ENCODE measurements around the gene SLC7A1.

Gene SLC7A1

DNA sequence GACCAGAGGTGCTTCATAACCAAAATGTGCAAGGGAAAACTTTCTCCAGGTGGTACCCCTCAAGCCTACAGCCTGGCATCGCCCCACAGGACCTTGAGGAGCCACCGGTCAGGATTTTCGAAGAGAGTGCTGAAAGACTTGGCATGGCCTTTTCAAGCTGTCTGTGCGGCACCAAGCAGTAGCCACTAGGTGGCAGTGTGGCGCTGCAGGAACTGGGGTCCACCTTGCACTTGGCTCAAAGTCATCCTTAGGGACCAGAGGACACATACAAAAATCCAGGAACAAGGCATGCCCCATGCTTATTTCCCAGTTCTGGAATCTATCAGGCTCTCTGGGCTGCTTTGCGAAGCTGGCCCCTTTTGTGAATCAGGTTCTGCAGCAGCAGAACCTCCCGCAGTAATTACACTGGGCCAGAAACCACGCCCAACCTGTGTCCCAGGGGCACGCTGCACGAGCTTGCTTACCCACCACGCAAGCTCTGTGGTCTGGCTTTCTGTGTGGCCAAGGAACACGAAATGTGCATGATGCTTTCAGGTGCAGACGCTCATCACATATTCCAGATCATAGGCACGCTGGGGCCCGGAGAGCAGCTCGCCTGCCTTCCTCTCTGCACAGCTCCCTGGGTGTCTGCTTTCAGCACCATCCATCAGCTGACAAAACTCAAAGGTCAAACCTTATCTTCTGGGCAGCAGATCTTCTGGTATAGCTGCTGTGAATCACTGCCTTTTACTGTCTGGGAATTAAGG lies 87.2 kb downstream of the SLC7A1 start:
- DNase-seq, result peak; percentile 49 to 83 (median 81)

DNA sequence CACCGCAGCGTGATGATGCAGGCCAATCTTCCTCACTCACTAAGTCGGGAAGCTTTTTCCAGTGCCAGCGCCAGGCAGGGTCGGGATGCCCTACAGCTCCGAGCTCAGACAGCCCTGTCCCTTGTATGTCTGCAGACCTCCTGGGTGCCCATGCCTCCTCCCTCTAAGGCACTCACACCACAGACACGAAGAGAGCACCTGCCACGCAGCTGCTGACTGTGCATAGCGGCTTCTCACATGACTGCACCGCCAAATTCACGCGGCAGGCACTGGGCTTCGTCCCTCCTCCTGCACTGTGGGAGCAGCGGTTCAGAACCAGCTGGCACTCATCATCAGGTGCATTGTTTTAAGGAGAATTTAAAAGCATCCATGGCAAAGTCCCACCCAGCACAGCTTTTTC lies 88.1 kb downstream of the SLC7A1 start:
- DNase-seq, result peak; percentile 54 to 85 (median 74)

DNA sequence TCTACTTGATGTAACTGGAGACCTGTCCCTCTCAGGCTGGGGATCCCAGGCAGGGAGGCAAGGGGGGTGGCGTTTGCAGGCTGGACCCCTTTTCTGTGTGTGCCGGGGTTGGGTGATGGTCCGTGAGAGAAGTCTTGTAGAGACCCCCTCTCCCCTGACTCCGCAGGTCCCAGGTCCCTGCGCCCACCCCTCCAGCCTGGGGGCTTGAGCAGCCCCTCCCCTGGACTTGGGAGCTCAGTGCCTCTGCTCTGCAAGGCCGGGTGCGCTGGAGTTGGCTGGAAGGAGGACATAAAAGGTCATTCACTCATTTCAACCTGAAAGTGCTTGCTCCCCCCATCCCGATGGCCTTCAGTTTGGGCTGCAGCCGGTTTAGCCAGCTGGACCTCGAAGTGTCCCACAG lies 89.5 kb downstream of the SLC7A1 start:
- no peak for DNase-seq

DNA sequence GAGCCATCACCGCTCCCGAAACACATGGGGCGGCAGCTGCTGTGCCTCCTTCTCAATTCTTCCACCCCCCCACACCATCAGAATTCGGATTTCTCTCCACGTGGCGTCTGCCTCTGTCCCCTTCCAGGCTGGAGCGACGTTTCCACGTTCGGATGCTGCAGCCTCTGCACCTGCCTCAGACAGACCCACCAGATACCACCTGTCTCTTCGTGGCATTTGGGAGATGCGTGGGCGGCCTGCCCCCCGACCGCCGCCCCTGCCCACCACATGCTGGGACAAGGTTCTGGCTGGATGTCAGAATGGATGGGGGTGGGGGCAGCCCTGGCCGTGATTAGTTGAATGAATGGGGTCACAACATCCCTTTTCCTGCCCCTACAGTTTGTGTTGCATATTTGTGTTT lies 90.0 kb downstream of the SLC7A1 start:
- DNase-seq, result no peak

DNA sequence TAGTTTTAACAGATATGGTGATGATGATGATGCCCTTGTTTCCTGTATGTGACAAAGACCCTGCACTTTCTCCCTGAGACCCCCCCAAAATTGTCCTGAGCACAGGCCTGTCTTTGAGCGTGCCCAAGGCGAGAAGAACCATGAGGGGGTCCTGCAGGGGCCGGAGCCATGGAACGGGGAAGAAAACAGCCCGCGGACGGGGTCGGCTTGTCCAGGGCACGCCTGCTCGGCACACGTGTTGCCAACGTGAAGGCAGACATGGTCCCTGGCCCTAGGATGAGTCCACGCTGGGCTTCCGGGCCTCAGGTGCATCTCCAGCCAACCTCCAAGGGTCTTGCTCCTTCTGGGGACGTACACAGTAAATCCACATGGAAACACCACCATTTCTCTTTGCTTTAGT lies 90.8 kb downstream of the SLC7A1 start:
- no peak for DNase-seq

DNA sequence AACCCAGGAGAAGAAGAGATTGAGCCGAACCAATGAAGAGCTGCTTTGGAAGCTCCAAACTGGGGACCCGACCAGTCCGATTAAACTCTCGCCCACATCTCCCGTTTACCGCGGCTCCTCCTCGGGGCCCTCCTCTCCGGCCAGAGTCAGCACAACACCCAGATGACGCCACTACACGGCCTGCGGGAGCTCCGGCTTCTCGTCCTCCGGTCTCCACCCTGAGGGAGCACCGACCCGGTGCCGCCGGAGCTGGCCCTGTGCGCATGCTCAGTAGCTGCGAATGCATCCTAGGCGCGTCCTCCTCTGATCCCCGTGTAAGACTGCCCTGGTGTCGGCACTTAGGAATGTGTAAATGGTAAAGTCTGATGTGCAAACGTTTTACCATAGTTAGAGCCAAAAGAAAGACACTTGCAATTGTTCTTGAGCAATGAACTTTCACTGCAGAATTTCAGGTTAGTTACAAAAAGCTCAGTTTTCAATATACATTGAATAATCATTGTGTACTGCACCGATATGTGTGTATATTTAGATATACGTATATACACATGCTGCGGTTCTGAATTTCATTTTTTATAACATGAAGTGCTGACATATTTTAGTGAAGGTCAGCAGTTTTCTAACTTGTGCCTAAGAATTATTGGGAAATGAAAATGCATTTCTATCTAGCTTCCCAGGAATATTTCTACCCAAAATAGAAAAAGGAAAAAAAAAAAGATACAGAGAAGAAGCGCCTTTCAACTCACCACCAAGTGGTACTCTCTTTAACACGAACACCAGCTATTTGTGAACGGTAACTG lies 92.2 kb downstream of the SLC7A1 start:
- peak in 2 of 3 experiments; percentile 27 to 55 for DNase-seq

DNA sequence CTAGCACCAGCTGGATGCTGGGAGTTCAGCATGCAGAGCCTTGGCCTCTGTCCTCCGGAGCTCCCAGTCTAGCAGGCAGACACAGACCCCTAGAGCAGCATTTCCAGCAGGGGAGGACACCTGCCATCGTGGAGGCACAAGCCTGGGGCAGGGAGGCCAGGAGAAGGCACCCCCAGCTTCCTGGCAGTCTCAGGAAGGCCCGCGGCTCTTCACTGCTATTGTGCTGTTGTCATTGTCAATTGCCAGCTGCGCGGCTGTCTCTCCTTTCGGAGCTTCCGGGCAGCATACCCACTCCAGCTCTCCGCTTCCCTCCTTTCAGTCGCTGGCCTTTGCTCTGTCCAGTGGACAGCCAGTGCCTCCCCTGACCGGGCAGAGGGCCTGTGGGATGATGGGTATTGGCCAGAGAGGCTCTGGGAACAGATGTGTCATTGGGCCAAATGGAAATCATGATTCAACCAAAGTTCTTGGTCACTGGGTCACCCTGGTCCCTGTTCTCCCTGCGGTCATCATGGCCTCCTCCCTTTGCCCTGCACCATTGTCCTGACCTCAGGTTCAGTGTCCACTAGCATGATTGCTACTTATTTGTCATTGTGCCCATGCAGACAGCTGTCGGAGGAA lies 93.0 kb downstream of the SLC7A1 start:
- no peak for DNase-seq

DNA sequence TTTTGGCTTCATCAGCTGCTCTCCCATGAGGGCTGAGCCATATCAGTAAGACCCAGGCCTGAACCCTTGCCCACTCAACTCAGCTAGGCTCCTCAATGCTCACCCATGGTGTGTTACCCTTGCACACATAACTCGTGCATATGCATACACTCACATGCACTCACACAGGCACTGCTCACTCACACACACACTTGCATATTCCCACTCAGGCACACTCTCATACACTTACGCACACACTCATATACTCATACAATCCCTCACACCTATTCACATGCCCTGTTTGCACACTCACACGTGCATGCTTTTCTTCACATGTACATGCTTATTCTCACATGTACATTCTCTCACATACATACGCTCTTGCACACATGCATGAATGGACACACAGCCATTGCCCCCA lies 93.8 kb downstream of the SLC7A1 start:
- DNase-seq, result no peak

DNA sequence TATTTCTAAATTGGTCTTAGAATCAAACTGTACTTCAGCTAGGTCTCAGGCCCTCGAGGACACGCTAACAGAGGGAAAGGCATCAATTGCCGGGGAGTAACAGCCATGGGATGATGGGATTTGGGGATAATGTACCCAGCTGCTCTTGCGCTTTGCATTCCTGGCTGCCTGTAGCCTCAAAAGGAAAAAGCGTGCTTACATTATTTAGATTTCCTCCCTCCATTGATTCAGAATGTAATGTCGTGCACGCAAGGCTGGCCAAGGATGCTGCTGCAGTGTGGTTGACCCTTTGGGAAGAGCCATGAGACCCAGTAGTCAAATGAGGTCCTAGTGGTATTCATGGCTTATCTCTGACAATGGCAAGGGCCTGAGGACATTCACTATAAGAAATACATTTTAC lies 95.1 kb downstream of the SLC7A1 start:
- DNase-seq, result no peak

DNA sequence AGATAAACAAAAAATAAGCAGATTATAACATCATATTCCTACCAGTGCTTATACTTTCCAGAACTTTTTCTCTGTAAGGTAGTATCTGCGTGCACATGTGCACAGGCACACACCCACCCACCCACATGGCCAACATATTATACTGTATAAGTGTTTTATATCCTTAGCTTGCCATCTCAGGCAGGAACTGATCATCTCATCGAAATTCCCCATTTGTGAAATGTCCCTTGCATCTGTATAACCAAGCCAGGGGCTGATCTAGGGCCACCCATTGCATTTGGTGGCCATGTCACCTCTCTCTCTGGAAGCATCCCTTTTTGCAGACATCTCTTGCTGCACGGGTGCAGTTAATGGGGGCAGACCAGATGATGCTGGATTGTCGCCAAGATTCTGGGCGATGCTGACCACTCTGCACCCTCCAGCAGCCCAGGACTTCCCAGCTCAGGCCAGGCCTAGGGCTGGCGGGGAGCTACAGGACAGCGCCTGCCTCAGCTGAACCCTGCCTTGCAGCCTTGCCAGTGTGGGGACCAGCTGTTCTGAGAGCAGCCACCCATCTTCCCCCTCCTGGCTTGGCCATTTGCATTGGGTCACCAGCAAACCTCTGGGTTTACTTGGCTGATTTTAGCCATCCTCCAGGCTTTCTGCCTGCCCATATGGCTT lies 95.9 kb downstream of the SLC7A1 start:
- no peak for DNase-seq

DNA sequence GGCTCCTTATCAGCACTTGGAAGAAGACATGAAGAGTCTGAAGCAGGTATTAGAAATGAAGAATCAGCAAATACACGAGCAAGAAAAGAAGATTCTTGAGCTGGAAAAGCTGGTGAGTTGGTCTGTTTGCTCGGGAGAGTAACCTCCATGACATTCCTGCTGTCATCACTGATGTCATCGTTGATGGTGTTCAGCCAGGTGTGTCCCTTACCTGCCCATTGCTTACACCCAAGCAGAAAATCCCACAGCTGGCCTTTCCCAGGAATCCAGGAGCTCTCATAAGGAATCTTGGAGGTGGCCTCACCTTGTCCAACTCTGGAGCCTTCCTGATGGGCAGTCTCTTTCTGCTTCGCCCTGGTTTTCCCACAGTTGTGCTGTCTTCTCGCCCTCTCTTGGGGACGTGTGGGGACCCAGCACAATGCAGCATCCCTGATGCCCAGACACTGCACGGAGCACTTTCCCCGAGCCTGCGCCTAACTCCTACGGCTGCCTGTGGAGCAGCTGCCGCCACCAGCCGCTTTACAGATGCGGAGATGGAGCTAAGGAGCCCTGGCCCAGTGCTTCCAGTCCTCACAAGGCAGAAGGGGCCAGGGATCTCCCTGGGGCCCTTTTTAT lies 97.0 kb downstream of the SLC7A1 start:
- DNase-seq, result no peak

DNA sequence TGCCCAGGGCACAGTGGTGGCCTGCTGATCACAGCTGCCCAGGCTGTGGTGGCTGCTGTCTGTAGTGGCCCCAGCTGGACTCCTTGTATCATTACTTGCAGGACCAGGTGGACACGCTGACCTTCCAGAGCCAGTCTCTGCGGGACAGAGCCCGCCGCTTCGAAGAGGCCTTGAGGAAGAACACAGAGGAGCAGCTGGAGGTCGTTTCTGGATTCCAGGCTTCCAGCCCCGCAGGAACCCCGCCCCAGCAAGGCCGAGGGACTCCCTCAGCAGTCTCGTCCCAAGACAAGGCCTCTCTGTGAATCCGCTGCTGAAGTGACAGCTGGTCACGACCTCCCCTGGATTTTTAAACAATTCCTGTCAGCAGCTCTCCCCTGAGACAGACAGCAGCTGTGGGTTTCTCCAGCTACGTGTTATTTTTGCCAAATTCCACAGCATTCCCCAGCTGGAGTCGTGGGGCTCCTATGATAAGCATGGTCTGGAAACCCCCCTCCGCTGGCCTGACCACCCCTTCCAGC lies 98.3 kb downstream of the SLC7A1 start:
- DNase-seq, result no peak

DNA sequence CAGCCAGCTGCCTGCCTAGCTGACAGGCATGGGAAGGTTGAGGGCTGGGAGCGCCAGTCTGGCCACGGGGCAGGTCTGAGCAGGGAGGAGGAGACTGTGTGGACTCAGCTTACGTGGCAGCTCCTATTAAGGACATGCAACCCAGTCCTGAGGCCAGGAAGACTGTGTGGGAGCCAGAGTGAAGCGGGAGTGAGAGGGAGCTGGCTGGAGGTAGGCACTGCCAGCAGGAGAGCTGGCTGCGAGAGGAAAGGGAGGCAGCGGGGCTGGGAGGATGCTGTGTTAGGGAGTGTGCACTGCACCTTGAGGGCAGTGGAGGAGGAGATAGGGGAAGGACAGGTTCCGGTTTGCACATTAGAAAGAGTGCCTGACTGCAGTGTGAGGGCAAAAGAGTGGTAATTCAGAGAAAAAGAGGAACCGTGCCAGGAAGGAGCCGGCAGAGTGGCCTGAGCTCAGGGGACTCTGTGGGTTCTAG lies 99.2 kb downstream of the SLC7A1 start:
- no peak for DNase-seq

DNA sequence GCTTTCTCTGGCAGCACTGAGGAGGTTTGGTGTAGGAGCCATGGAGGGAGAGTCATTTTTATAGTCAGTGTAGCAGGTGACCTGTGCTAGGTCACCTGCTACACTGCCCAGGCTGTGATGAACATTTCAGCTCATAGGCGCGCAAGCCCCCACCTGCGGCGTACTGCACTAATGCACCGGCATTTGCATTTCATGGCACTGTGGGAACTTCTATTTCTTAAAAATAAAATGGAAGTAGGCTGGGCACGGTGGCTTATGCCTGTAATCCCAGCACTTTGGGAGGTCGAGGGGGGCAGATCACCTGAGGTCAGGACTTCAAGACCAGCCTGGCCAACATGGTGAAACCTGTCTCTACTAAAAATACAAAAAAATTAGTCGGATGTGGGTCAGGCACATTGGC lies 101.0 kb downstream of the SLC7A1 start:
- DNase-seq, result no peak

DNA sequence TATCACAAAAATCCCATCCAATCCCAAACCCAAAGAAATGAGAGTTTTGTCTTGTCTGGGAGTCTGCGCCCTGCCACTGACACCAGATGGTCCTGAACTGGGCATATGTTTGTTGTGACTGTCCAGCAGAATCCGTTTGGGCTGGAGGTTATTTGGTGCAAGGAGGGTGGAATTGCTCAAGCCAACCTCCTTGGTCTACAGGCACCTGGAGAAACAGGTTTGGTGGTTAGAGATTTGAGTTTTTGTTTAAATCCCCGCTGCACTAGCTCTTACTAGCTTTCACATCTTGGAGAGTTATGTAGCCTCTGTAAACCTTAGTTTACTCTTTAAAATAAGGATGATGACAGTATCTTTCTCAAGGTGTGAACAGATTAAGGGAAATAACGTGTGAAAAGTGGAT lies 101.7 kb downstream of the SLC7A1 start:
- no peak for DNase-seq

DNA sequence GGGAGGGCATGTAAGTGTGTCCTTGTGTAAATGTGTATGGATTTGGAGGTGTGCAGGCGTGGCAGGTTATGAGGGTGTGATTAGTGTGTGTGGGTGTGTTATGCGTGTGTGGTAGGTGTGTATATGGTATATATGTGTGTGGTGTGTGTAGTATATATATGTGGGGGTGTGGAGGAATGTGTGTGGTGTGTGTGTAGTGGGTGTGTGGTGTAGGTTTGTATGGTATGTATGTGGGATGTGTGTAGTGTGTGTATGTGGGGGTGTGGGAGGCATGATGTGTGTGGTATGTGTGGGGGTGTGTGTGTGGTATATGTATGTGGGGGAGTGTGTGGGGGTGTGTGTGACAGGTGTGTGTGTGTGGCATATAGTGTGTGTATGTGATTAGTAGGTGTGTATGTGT lies 104.2 kb downstream of the SLC7A1 start:
- no peak for DNase-seq

DNA sequence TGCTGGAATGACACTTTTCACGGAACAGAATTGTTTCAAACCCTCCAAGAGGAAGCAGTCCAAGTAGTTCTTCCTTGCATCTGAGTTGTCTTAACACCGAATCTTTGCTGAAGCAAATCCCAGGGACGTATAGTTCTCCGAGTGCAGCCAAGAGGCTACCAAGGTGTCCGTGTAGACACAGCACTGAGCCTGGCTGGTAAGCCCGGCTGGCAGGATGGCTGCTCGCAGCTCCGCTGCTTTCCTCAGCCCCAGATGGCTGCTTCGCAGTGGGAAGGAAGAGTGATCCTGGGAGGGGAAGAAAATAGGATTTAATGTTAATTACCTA lies 105.0 kb downstream of the SLC7A1 start:
- DNase-seq, result no peak

DNA sequence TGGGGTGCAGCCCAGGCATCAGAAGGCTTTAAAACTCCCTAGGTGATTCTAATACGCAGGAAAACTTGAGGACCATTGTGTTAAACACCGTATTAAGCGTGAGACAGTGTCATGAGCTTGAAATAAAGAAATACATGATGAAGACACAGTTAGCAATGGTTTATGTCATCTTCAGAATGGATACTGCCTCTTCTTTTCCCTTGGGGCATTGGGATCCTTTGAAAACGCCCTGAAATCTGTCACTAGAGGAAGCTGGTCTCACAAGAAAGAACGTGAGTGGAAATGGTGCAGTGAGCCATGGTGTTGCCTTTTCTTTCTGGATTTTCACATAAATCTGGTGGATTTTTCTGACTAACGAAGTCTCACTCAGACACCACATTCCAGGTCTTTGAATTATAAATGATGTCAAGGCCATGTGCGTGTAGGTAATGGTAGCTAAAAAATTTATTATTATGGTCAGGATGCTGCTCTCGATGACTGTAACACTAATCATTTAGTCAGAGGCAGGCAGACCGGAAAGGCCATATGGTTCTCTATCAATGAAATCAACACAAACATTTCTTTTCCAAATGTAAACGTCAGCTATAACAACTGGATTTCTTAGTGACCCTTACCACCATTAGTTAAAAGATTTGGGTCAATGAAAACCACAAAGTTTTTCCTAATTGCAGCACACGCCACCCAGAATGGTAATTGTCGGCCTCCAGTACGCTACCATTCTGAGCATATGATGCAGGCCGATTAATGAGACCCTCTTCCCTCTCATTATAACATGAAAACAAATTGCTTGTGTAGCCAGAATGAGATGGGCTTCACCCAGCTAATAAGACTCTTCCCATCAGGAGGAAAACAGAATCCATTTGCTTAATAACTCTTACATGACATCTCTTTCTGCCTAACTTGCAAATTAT lies 105.6 kb downstream of the SLC7A1 start:
- no peak for DNase-seq

DNA sequence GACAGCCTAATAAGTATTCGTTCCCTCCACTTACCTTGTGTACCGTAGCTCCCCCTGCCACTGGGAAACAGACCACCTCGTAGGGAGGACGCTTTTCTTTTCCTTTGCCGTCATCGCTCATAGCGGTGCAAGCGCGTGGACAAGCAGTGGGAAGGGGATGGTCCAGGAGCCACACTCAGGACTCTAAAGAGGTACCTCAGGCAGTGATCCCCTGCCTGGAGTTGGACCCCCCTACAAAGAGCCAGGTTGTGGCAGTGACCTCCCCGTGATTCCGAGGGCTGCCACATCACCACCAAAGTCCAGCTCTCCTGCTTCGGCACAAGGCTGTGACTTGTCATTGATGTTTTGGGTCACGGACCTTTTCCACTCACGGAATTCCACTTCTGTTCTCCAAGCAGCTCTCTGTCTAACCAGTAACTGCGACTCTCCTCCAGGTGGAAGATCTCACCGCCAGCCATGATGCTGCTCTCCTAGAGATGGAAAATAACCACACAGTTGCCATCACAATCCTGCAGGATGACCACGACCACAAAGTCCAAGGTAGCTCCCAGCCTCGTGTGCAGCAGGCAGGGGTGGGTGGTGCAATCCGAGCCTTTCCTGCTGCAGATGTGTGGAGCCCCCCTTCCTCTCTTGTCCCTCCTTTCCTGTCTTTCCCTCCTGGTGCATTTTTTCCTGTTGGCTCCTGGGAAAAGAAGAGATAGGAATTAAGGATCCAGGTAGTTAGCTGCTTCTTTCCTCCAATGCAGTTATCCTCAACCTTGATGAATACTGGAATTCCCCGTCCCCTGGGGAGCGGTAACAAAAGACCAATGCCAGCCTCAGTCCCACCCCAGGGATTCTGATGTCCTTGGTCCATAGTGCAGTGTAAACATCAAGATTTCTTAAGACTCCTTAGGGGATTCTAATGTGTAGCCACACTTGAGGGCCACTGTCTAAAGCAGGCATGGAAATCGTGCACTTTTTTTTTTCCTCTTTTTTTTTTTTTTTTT lies 107.7 kb downstream of the SLC7A1 start:
- DNase-seq, result peak in 1 of 3 experiments; percentile 1

DNA sequence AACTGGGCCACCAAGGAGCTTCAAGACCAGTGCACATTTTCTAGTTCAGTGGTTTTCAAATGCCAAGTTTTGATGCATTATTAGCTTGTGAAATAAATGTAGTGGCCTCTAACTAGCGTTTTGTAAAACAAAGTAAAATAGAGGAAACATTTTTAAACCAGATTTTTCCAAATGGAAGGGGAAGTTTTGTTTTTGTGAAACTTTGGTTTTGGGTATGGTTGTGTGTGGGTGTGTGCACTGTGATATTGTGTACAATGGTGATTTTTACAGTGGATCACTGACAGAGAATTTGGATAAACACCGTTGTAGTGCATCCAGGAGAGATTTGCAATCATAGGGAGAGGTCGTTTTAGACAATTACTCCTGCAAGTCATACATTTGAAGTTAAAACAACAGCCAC lies 108.9 kb downstream of the SLC7A1 start:
- no peak for DNase-seq

Data from NCI-H1417 (cell line).